Bronchial epithelial cell (primary cell): ENCODE measurements around the gene CNTNAP2. TPM values are rescaled to one million over a fixed set of nuclear protein-coding genes. Genes with fewer than 3 reads are reported as not detected.

Source experiments
- DNase-seq: peaks from one replicate; pipeline ENCODE4 v3.0.0-alpha.2; 2010; ENCODE audit warnings: low read depth
- FAIRE-seq: peaks from 2 replicates; lab custom pipeline; 2011; peaks lifted over from hg19 to GRCh38; lab: Jason Lieb, UNC
- H3K27me3 ChIP-seq: 2 replicates; pipeline ENCODE4 v1.5.1; 2011; ENCODE audit warnings: low read length; ENCODE audit not compliant: control insufficient read depth, insufficient read depth
- H3K36me3 ChIP-seq: 2 replicates; pipeline ENCODE4 v1.5.1; 2011; ENCODE audit warnings: low read length; ENCODE audit not compliant: control insufficient read depth, insufficient read depth
- H3K4me3 ChIP-seq: 2 replicates; pipeline ENCODE4 v1.5.1; 2011; ENCODE audit warnings: mild to moderate bottlenecking, low read depth, low read length, control low read depth
- total RNA-seq: library from RNA; depleted of rRNA; stranded (reverse); fragments of >200 nt; gene quantifications from 2 replicates; pipeline ENCODE4 v1.2.1, GENCODE V29; 2014
- TF ChIP-seq, protein P1 (sequence below): IDR thresholded peaks from 2 replicates; pipeline ENCODE4 v1.5.1; 2011; ENCODE audit warnings: mild to moderate bottlenecking, moderate library complexity, low read length, control low read depth, inconsistent platforms; ENCODE audit not compliant: insufficient read depth, severe bottlenecking

The CNTNAP2 gene
- total RNA-seq, 1 donor from 2014 or later, result 0.26 TPM

DNA sequence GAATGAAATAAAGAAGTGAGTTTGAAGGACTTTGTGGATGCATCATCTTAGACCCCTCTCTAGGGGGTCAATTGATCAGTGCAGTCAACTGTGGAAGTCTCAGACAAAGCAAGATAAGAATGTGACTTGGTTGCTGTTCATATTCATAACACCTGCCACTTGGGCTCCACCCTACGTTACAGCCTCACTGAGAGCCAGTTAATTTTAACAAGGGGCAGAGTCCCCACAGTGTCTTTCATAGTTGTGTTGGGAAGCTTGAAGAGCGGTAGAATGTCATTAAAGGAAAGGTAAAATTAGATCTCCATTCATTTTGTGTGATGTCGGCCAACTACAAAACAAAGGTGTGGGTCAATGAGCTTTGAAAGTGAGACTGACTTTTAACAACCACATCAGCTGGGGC, 2031.9 kb downstream of the CNTNAP2 start:
- Histone ChIP-seq H3K36me3 (no peaks in the 10 kb centered on the region), H3K4me3 (no peak overlapping the region), H3K27me3 (no peaks in the 10 kb centered on the region)
- FAIRE-seq, result no peak
- no peak for DNase-seq
- TF ChIP-seq, protein P1, sequence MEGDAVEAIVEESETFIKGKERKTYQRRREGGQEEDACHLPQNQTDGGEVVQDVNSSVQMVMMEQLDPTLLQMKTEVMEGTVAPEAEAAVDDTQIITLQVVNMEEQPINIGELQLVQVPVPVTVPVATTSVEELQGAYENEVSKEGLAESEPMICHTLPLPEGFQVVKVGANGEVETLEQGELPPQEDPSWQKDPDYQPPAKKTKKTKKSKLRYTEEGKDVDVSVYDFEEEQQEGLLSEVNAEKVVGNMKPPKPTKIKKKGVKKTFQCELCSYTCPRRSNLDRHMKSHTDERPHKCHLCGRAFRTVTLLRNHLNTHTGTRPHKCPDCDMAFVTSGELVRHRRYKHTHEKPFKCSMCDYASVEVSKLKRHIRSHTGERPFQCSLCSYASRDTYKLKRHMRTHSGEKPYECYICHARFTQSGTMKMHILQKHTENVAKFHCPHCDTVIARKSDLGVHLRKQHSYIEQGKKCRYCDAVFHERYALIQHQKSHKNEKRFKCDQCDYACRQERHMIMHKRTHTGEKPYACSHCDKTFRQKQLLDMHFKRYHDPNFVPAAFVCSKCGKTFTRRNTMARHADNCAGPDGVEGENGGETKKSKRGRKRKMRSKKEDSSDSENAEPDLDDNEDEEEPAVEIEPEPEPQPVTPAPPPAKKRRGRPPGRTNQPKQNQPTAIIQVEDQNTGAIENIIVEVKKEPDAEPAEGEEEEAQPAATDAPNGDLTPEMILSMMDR, result no peak

DNA sequence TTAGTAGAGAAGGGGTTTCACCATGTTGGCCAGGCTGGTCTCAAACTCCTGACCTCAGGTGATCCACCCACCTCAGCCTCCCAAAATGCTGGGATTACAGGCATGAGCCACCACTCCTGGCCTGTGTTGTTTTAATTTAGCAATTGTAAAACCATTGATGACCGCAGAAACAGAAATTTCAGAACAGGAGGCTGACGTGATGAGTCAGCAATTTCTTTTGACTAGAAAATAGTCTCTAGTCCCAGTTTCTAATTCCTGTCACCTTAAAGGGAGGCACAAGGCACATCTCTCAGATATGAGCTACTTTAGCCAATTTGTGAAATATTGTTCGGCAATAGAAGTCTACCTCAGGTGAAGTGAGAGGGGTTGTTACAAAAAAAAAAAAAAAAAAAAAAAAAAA, 2033.1 kb downstream of the CNTNAP2 start:
- Histone ChIP-seq H3K27me3 (no peaks in the 10 kb centered on the region), H3K36me3 (no peaks in the 10 kb centered on the region), H3K4me3 (no peak overlapping the region)
- FAIRE-seq, result no peak
- DNase-seq, result no peak
- TF ChIP-seq, protein P1, result no peak

DNA sequence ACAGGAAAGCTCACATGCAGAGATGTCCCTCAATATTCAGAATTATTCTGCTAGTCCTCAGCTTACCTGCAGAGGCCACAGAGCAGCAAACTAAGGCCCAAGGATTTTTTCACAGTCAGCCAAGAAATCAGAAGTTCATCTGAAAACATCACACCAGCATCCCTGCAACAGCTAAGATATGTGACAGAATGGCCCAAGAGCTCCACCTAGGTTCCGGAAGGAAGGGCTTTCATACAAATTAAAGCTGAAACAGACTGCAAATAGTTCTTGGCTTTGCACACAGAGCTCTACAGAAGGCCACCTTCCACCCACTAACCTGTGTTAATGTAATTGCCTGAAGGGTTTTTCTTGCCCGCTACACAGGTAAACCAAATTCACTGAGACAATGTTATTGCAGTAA, 2035.2 kb downstream of the CNTNAP2 start:
- TF ChIP-seq, protein P1, result no peak
- FAIRE-seq (no peak), DNase-seq (no peak)
- Histone ChIP-seq H3K27me3 (no peaks in the 10 kb centered on the region), H3K36me3 (no peaks in the 10 kb centered on the region), H3K4me3 (no peak overlapping the region)

DNA sequence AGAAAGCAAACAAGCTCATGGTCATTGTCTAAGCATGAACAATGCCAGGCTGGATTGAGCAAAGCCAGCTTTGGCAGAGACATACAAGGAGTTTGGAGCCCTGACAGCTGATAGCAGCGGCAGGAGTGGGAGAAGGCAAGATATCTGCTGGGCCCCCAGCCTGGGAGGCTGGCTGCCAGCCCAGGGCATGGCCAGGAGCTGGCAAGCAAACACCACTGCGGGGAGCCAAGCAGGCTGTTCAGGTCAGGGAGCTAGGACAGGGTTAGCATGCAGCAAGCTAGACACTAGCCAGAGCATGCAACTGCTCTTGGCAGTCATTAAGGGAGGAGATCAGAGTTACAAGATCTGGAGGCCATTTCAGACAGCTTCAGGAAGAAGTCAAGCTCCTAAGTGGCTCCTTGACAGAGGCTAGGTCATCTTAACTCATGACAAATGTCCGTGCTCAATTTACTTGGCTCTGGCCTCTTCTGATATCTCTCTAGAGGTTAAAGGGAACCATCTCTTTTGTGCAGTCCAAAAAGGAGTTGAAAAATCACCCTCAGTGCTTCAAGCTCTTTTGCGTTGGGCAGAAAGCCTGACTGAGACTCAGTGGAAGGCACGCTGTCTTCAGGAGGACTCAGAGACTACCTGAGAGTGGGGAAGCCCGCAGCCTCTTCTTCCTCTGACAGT, 2037.1 kb downstream of the CNTNAP2 start:
- TF ChIP-seq, protein P1, result no peak
- FAIRE-seq (no peak), DNase-seq (no peak)
- Histone ChIP-seq H3K4me3 (no peak overlapping the region), H3K27me3 (no peaks in the 10 kb centered on the region), H3K36me3 (no peaks in the 10 kb centered on the region)

DNA sequence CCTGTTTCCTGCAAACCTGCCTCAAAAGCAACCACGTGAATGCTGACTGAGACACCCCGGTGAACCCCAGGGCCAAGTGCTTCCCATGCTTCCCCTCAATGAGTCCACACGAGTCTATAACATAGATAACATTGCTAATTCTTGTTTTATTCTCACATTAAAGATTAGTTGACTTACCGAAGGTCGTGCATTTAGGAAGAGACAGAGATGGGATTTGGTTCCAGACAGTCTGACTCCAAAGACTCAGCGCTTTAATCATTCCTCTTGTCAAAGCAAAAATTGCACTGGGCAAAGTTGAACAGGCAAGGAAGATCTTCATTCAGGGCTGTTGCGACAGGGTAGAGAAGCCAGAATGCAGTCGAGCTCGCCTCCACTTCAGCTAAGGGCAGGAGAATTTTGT, 2038.4 kb downstream of the CNTNAP2 start:
- TF ChIP-seq, protein P1, result no peak
- no peaks in the 10 kb centered on the region for H3K36me3 ChIP-seq
- FAIRE-seq, result no peak

DNA sequence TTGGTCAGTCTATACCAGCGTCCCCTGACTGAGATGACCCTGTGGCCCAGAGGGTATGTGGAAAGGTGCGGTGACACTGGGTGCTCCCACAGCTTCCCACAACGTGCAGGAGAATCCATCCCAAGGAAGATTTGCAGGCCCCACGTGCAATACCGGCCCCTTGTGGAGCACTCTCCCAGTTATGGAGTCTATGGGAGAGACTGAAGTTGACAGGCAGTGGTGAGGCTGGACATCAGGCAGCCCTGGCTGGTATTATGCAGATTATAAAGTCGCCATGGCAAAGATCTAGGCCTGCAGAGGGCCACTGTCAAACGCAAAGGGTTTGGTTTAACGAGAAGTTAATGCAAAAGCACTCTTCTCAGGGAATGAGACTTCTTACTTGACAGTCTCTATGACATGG, 2039.2 kb downstream of the CNTNAP2 start:
- TF ChIP-seq, protein P1, result no peak
- Histone ChIP-seq H3K36me3 (no peaks in the 10 kb centered on the region), H3K27me3 (no peaks in the 10 kb centered on the region), H3K4me3 (no peak overlapping the region)
- FAIRE-seq (no peak), DNase-seq (no peak)

More for the DNA sequence above, 2038.4 kb downstream of the CNTNAP2 start:
- Histone ChIP-seq H3K27me3 (no peaks in the 10 kb centered on the region), H3K4me3 (no peak overlapping the region)
- DNase-seq, result no peak
